Left renal pelvis (tissue), 4 donors: ENCODE results near the gene CES3. TPM values are rescaled to one million over a fixed set of nuclear protein-coding genes. Genes with fewer than 3 reads are reported as not detected.

ENCODE experiments used
- polyA plus RNA-seq, 4 donors: library from polyadenylated mRNA; unstranded; fragments of 120-200 nt; gene quantifications; one replicate each; pipeline ENCODE4 v1.2.1, GENCODE V29; 2013; ENCODE audit not compliant: insufficient read length in 4 of 4

The CES3 gene
- polyA plus RNA-seq, 4 donors = 0.74 to 3.5 (median 2.0) TPM

Other genes starting within 250 kb of the CES3 start
- 100 to 1,000 TPM; 109 to 161 (median 128) TPM for gene DYNC1LI2, start 209.7 kb upstream of the CES3 start, polyA plus RNA-seq
- not detected for gene TERB1, start 159.7 kb upstream of the CES3 start, polyA plus RNA-seq
- gene NAE1, start 130.3 kb upstream of the CES3 start, polyA plus RNA-seq = 100 to 1,000 TPM in 1 of 4 donors, 10 to 100 TPM in 3; 62.4 to 102 (median 86.8) TPM
- gene CA7, start 116.9 kb upstream of the CES3 start, polyA plus RNA-seq = under 1 TPM in 2 of 4 donors, not detected in 2; 0.29 to 0.53 TPM
- 10 to 100 TPM in 3 of 4 donors, 1 to 10 TPM in 1; 7.7 to 16.9 (median 14.0) TPM for gene PDP2, start 80.8 kb upstream of the CES3 start, polyA plus RNA-seq
- gene CDH16, start 42.4 kb upstream of the CES3 start, polyA plus RNA-seq = 100 to 1,000 TPM in 3 of 4 donors, 1 to 10 TPM in 1; 4.1 to 307 (median 238) TPM
- gene RRAD, start 35.7 kb upstream of the CES3 start, polyA plus RNA-seq = 1 to 10 TPM; 1.2 to 5.4 (median 2.1) TPM
- 100 to 1,000 TPM in 1 of 4 donors, 10 to 100 TPM in 3; 62.2 to 102 (median 84.8) TPM for gene CIAO2B, start 26.9 kb upstream of the CES3 start, polyA plus RNA-seq
- gene CES2, start 25.8 kb upstream of the CES3 start, polyA plus RNA-seq = 10 to 100 TPM; 28.7 to 48.5 (median 36.1) TPM
- 10 to 100 TPM in 2 of 4 donors, 1 to 10 TPM in 2; 6.3 to 13.2 (median 10.3) TPM for gene CES4A, start 27.3 kb downstream of the CES3 start, polyA plus RNA-seq
- gene CBFB, start 67.9 kb downstream of the CES3 start, polyA plus RNA-seq = 10 to 100 TPM; 69.3 to 78.9 (median 76.2) TPM
- gene PHAF1, start 148.7 kb downstream of the CES3 start, polyA plus RNA-seq = 10 to 100 TPM; 21.4 to 28.3 (median 24.6) TPM
- 10 to 100 TPM in 3 of 4 donors, 1 to 10 TPM in 1; 8.5 to 40.1 (median 11.6) TPM for gene B3GNT9, start 189.7 kb downstream of the CES3 start, polyA plus RNA-seq
- 1 to 10 TPM; 2.9 to 7.5 (median 3.8) TPM for gene TRADD, start 198.6 kb downstream of the CES3 start, polyA plus RNA-seq
- gene FBXL8, start 198.7 kb downstream of the CES3 start, polyA plus RNA-seq = 1 to 10 TPM; 1.2 to 2.5 (median 1.6) TPM
- 1 to 10 TPM; 1.4 to 5.7 (median 2.3) TPM for gene HSF4, start 203.5 kb downstream of the CES3 start, polyA plus RNA-seq
- gene NOL3, start 209.3 kb downstream of the CES3 start, polyA plus RNA-seq = 1 to 10 TPM; 2.4 to 7.6 (median 4.9) TPM
- 10 to 100 TPM; 29.3 to 61.4 (median 42.3) TPM for gene MATCAP1, start 222.7 kb downstream of the CES3 start, polyA plus RNA-seq
- 1 to 10 TPM; 2.3 to 7.7 (median 4.3) TPM for gene EXOC3L1, start 228.9 kb downstream of the CES3 start, polyA plus RNA-seq
- 10 to 100 TPM; 50.0 to 71.4 (median 50.9) TPM for gene E2F4, start 230.9 kb downstream of the CES3 start, polyA plus RNA-seq
- 1 to 10 TPM in 3 of 4 donors, under 1 TPM in 1; 0.86 to 8.5 (median 5.5) TPM for gene ELMO3, start 237.9 kb downstream of the CES3 start, polyA plus RNA-seq